ENCODE data around the gene RGS18.

- TF ChIP-seq CTCF (IDR thresholded peaks at IDR 0.05; ENCODE audit: insufficient read depth, low read depth, low read length) (no peak), EZH2 (IDR thresholded peaks at IDR 0.05; ENCODE audit: insufficient read depth, low read length) (no peak)
Observed at GRCh38 chr1:192147696-192148095, 10.6 kb upstream of the RGS18 start.

Data from astrocyte (in vitro differentiated cells and primary cell).